ENCODE data around the gene CASKIN2.

- TF ChIP-seq POLR2AphosphoS5 (IDR thresholded peaks at IDR 0.05; ENCODE audit: low read depth, low read length): no peak
- TF ChIP-seq CTCF (IDR thresholded peaks at IDR 0.05): no peak
Measured at GRCh38 chr17:75459246-75459589, 56.1 kb downstream of the CASKIN2 start.

All from Panc1 (cell line).